GM12872 (cell line): ENCODE results near the gene AOPEP.

Experiments
- TF ChIP-seq, protein P1 (sequence below): IDR thresholded peaks from 3 replicates; pipeline ENCODE4 v1.5.1; 2011; ENCODE audit warnings: low read depth, mild to moderate bottlenecking, low read length, moderate library complexity; ENCODE audit not compliant: insufficient read depth

AOPEP gene

DNA sequence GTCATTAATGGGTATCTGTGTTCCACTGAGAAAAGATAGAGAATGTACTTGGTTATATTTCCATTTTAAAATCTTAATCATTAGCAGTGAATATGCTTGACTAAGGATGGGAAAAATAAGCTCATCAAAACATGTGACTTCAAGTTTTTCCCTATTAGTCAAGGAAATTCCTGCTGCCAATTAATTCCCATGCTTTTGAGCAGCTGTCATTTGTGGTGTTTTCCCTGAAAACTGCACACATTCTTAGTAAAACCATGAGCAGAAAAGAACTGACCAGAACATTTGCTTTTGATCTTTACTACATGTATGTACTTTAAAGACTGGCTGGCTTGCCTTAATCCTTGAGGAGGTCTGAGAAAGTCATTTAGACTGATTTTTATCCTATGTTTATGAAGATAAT is 75.2 kb downstream of the AOPEP start:
- TF ChIP-seq, protein P1, sequence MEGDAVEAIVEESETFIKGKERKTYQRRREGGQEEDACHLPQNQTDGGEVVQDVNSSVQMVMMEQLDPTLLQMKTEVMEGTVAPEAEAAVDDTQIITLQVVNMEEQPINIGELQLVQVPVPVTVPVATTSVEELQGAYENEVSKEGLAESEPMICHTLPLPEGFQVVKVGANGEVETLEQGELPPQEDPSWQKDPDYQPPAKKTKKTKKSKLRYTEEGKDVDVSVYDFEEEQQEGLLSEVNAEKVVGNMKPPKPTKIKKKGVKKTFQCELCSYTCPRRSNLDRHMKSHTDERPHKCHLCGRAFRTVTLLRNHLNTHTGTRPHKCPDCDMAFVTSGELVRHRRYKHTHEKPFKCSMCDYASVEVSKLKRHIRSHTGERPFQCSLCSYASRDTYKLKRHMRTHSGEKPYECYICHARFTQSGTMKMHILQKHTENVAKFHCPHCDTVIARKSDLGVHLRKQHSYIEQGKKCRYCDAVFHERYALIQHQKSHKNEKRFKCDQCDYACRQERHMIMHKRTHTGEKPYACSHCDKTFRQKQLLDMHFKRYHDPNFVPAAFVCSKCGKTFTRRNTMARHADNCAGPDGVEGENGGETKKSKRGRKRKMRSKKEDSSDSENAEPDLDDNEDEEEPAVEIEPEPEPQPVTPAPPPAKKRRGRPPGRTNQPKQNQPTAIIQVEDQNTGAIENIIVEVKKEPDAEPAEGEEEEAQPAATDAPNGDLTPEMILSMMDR, result no peak

DNA sequence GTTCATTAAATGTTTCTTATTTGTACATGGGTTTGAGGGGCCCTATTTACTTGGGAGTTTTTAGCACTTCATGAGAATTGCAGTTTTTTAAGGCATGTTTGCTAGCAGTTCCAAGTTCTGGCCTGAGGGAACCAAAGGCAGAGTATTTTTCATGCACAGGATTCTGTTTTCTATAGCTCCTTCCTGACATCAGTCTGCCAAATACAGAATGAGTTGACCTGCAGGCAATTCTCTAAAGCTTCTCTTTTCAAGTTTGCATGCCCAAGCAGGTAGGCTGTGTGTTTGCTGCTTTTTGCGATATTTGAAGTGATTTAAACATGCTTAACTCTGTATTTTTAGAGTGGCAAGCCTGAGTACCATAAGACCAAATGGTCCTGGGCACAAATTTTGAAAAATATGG is 75.8 kb downstream of the AOPEP start:
- TF ChIP-seq, protein P1, result no peak

DNA sequence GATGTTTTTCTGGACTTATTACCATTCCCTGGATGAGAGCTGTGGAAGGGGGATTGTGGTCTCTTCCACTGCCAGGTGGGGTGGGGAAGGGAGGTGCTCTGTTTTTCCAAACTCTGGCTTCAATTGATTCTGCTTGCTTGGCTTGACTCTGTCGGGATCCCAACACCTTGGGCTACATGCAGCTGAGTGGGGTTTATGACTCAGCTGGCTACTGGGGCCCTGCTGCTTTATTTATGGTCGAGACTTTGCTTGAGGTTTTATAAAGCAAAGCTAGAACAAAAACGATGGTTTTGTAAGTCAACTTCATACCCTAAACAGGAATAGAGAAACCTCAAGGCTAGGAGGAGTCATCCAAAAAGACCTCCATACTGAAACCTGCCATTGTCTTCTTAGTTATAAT is 76.3 kb downstream of the AOPEP start:
- TF ChIP-seq, protein P1, result no peak

DNA sequence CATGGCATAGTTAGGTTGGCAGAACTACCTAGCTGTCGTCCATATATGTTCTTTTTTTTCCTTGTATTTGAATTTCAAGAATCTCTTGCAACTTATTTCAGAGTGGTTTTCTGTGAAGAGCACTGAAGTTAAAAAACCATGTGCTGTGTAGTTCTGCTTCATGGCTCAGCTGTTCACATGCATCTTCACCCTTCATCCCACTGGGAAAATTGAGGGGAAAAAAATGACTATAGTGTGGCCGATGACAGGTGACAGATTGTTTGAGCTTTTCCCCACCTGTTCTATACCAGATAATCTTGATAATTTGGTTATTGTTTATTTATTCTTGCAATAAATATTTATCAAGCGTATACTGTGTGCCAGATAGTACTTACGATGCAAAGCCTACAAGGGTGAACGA is 77.8 kb downstream of the AOPEP start:
- TF ChIP-seq, protein P1, result no peak

DNA sequence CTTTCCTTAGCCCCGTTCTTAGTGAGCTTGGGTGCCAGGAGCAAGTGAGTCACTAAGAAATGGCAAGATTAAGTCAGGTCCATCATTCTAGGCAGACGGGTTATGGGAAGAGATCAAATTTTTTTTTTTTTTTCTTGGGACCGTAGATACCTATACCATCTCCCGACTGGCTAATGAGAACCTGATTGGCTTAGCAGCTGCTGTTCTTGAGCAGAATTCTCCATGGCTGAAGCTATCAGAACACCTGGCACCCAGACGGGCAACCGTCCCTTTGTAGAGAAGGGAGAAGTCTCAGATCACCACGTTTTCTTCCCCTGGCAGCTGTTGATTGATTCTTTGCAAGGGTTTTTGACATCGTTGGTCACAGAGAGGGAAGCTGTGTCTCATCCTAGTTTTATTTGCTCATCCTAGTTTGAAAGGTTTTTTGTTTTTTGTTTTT is 78.6 kb downstream of the AOPEP start:
- TF ChIP-seq, protein P1, result no peak

DNA sequence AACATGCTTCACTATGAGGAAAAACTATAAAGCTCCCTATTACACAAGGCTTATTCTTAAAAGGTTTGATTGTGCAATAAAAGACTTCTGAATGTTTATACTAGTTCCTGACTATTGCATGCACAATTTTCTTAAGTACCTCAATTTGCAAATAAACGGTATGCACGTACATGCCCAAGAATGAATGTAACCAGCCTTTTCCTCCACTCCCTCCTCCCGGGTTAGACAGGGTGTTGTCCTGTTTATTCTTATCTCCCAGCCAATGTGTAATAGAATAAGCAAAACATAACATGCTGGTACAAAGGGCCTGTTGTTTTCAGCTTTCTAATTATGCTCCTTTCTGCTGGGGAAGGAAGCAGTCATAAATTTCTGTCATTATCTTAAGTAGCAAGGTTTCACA is 79.1 kb downstream of the AOPEP start:
- TF ChIP-seq, protein P1, result no peak

DNA sequence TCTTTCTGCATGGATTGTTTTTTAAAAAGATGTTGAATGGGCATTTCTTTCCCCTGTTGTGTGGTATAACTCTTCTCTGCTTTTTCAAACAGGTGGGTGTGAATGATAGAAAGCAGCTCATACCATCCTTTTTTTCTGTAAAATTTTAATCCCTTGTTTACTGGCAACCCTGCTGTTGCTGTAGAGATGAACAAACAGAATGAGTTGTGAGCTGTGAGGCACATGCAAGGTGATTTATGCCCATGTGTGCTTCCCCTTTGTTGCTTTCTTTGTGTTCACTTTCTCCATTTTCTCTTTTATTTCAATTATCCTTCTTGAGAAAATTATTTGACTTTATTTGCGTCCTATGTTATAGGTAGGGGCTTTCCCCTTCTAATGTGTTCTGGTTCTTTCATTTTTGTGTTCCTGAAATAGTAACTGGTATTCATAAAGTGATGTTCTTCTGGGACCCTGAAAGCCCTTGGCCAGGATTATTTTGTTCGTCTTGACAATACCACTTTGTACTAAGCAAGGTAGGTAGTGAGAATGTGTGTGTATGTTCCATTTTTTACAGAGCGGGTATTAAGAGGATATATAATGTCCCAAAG is 79.9 kb downstream of the AOPEP start:
- TF ChIP-seq, protein P1, result no peak
